ENCODE data around the gene DHRS13.

DNA sequence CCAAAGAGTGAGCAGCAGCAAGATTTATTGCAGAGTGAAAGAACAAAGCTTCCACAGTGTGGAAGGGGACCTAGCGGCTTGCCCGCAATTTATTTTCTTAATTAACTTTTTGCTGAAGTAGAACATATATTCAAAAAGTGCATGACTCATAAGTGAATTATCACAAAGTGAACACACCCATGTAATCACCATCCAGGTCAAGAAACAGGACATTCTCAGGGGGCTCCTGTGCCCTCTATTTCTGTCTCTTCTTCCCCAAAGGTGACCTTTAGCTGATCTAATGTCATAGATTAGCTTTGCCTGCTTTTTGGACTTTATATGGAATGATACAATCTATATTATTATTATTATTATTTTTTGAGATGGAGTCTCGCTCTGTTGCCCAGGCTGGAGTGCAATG, 28.1 kb downstream of the DHRS13 start:
- TF ChIP-seq CTCF (IDR thresholded peaks at IDR 0.05) (no peak), POLR2A (IDR thresholded peaks at IDR 0.05) (no peak), POLR2AphosphoS5 (IDR thresholded peaks at IDR 0.05) (no peak)

Data from sigmoid colon (tissue), 4 donors.